Activated naive CD8-positive, alpha-beta T cell treated with anti-CD3 and anti-CD28 coated beads, Interleukin-2, amount 50 U/mL, for 24 hours (primary cell): Measurements from ENCODE around the gene KRT33B.
"Not testable (repeated sequence)": the region's sequence is repeated elsewhere in the genome, so short reads cannot be mapped to it uniquely, and the experiment has no call there.

ENCODE experiments used
- ATAC-seq: fragments of 150-1000 bp; cut with Tn5 transposase; one replicate; pipeline ENCODE4 v1.10.0; 2021
- DNase-seq: peaks from one replicate; pipeline ENCODE4 v3.0.0; 2021
- H3K27ac Mint-ChIP-seq: one replicate; pipeline ENCODE4 v1.8.0; 2021; ENCODE audit warnings: mild to moderate bottlenecking, mixed read lengths
- H3K27me3 Mint-ChIP-seq: one replicate; pipeline ENCODE4 v1.8.0; 2021; ENCODE audit warnings: mixed read lengths
- H3K36me3 Mint-ChIP-seq: one replicate; pipeline ENCODE4 v1.8.0; 2021; ENCODE audit warnings: low read depth, mixed read lengths
- H3K4me1 Mint-ChIP-seq: one replicate; pipeline ENCODE4 v1.8.0; 2021; ENCODE audit warnings: mixed read lengths
- H3K4me3 Mint-ChIP-seq: one replicate; pipeline ENCODE4 v1.8.0; 2021; ENCODE audit warnings: mild to moderate bottlenecking, moderate library complexity, mixed read lengths
- H3K9me3 Mint-ChIP-seq: one replicate; pipeline ENCODE4 v1.8.0; 2021; ENCODE audit warnings: mixed read lengths

Gene KRT33B

DNA sequence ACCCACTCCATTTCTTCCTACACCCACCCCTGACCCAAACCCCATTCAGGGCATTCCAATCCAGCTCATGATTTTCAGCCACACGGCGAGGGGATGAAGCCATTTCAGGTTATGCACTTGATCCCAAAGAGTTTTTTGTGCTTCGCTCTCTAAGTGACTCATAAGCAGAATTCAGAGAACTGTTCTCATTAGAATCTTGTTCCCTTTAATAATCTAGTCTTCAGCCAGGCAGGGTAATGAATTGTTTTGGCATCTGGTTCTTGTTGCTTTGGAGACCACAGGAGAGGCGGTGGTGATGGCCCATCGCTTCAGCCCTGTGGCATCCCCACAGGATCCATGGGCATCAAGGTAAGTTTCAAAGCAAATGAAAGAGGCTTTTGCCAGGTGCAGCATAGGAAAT, 32.5 kb upstream of the KRT33B start:
- Mint-ChIP-seq H3K27ac (peak overlapping the region; percentile 28), H3K4me3 (no peak overlapping the region), H3K4me1 (peaks cover 35% of the 10 kb centered on the region), H3K9me3 (no peaks in the 10 kb centered on the region), H3K27me3 (peaks cover 6% of the 10 kb centered on the region), H3K36me3 (no peaks in the 10 kb centered on the region)
- DNase-seq, result no peak
- no peak for ATAC-seq

DNA sequence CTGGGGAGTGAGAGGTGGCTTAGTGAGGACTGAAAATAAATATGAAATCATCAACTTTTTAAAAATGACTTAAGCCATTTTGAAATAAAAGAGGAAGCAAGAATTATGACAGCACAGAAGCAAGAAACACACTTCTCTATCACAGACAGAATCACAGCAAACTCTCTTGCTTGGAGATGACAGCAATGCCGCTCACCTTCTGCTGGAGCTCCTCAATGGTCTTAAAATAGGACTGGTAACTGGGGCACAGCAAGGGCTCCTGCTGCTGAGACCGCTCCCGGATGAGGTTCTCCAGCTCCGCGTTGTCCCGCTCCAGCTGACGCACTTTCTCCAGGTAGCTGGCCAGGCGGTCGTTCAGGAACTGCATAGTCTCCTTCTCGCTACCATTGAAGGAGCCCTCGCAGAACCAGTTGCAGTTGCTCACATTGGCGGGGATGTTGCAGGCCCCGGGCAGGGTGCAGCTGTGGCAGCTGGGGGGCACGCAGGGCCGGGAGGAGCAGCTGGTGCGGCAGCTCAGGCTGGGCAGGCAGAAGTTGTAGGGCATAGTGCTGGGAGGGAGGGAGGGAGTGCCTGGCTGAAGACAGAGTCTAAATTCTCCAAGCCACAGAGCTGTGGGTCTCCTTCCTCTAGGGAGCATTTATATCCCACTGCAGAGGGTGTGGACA, 27.5 kb upstream of the KRT33B start, which contains the start of gene KRT31:
KRT31 (minus strand) TSS at position 613 of the 665 bp plus-strand sequence; CDS start at position 544, 69 bp downstream.
- peaks cover 2% of the 10 kb centered on the region for H3K4me1 Mint-ChIP-seq
- H3K36me3 Mint-ChIP-seq, result no peaks in the 10 kb centered on the region
- ATAC-seq (no peak), DNase-seq (no peak)
- no peak within 1 kb of the TSS for H3K27ac Mint-ChIP-seq
- no peaks in the 10 kb centered on the region for H3K9me3 Mint-ChIP-seq
- no peak within 1 kb of the TSS for H3K4me3 Mint-ChIP-seq
- peaks cover 10% of the 10 kb centered on the region for H3K27me3 Mint-ChIP-seq

DNA sequence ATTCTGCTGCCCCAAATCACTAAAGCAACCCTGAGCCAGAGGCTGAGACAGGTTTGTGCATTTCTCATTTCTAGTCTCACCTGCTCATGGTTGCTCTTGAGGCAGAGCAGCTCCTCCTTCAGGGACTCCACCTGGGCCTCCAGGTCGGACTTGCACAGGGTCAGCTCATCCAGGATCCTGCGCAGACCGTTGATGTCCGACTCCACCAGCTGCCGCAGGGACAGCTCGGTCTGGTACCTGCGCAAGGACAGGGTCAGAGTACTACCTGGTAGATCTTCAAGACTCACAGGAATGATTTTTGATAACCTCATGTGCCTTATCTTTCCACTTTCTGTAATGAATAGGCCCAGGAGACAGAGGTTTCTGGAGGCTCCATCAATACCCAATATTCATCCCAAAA, 26.7 kb upstream of the KRT33B start:
- no peaks in the 10 kb centered on the region for H3K9me3 Mint-ChIP-seq
- no peak overlapping the region for H3K4me3 Mint-ChIP-seq
- DNase-seq (no peak), ATAC-seq (no peak)
- H3K36me3 Mint-ChIP-seq, result no peaks in the 10 kb centered on the region
- no peaks in the 10 kb centered on the region for H3K4me1 Mint-ChIP-seq
- peaks cover 7% of the 10 kb centered on the region for H3K27me3 Mint-ChIP-seq
- H3K27ac Mint-ChIP-seq, result no peak overlapping the region

DNA sequence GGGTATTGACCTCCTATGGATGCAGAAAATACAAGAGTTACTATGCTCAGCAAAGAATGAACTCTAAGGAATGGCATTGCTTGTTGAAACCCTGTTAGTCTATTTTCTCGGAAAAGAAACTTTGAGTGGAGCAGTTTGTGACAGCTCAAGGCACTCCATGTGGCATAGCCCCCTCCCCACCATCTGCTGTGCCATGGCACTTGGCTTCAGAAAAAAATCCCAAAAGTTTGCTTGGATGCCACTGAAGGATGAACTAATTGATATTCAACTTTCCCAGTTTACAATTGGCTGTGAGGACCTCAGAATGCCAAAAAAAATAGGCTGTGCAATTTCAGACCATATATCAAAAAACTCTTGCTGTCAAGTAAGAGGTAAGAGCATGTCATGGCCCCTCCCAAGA, 26.0 kb upstream of the KRT33B start:
- Mint-ChIP-seq H3K4me1 (no peaks in the 10 kb centered on the region), H3K36me3 (no peaks in the 10 kb centered on the region), H3K27ac (no peak overlapping the region), H3K4me3 (no peak overlapping the region), H3K9me3 (no peaks in the 10 kb centered on the region), H3K27me3 (peaks cover 7% of the 10 kb centered on the region)
- ATAC-seq (no peak), DNase-seq (no peak)

DNA sequence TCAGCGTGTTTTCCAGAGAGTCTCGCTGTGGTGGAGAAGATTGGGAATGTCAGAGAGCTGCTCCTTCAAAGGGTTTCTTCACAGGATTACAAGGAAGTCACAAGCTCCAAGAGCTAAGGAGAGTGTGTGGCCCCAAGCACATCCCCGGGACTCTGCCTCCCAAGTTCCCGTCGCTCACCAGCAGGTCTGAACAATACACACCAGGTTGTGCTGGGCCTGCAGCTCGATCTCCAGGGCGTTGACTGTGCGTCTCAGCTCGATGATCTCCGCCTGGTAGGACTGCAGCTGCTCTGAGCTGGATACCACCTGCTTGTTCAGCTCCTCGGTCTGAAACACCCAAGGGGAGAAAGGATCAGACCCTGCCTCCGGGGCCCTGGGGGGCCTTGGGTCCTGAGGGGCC, 25.4 kb upstream of the KRT33B start:
- H3K27ac Mint-ChIP-seq, H3K4me3 Mint-ChIP-seq, ATAC-seq, H3K9me3 Mint-ChIP-seq, DNase-seq, H3K36me3 Mint-ChIP-seq, H3K4me1 Mint-ChIP-seq, H3K27me3 Mint-ChIP-seq: not testable (repeated sequence)

DNA sequence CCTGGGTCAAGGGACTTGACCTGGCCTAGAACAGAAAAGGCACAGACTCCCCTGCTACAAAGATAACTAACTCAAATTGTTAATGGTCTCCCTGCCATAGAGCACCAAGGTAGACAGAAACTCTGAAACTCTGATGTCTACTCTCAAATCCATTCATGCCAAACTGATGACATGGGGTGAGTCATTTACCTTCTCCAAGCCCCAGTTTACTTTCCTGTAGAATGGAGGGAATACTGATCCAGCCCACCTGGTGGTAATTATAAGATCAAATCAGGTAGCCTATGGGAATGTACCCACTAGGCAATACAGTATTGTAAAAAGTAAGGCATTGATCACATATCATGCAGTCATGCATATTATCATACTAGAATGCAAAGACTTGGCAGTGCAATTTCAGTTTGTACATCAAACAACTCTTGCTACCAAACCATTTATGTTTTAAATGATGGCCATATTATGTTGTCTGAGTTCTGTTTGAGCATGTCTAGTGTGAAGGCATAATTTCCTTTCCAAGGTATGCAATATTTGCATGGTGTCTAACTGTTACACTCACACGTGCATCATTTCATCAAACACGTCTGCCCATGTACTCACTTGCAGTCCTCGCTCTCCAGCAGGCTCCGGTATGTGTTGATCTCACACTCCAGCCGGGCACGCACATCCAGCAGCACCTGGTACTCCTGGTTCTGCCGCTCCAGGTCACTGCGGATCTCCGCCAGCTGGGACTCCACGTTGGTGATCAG, 24.8 kb upstream of the KRT33B start:
- H3K36me3 Mint-ChIP-seq, result no peaks in the 10 kb centered on the region
- no peak for DNase-seq
- no peaks in the 10 kb centered on the region for H3K9me3 Mint-ChIP-seq
- peaks cover 7% of the 10 kb centered on the region for H3K27me3 Mint-ChIP-seq
- no peak for ATAC-seq
- H3K27ac Mint-ChIP-seq, result no peak overlapping the region
- H3K4me3 Mint-ChIP-seq, result no peak overlapping the region
- H3K4me1 Mint-ChIP-seq, result no peaks in the 10 kb centered on the region

DNA sequence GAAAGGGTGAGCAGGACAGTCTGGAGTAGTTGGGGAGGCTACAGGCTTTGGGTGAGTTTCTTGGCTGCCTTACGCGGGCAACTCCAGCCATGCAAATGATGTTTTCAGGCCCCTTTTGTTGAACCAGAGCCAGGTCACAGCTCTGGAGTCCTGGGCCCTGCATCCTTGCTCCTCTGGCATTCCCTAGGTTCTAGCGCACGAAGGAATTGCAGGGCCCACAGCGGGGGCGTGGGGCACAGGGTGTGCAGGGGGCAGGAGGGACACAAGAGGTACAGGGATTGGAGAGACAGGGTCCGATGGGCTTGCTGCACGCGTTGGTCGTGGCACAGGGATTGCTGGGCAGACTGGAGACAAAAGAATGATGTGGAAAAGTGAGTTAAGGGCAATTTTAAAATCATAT, 24.2 kb upstream of the KRT33B start:
- no peak for ATAC-seq
- H3K4me3 Mint-ChIP-seq, result no peak overlapping the region
- no peaks in the 10 kb centered on the region for H3K4me1 Mint-ChIP-seq
- no peaks in the 10 kb centered on the region for H3K9me3 Mint-ChIP-seq
- no peak for DNase-seq
- H3K36me3 Mint-ChIP-seq, result no peaks in the 10 kb centered on the region
- no peak overlapping the region for H3K27ac Mint-ChIP-seq
- H3K27me3 Mint-ChIP-seq, result peaks cover 10% of the 10 kb centered on the region

DNA sequence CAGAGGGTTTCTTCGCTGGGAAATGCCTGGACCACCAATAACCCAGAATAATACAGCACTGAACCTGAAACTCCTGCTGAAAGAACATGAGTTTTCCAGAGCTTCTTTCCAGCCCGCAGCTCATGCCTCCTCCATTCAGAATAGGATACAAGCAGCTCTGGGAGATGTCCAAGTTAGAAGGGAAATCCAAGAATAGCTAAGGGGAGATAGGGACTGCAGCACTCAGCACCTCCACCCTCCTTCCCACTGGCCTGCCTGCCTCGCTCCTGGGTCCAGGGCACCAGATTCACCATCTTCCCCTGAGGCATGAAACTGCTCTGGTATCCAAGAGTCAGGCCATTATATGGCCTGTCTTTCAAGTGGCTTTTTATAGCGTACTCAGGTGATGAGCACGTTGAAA, 23.7 kb upstream of the KRT33B start:
- H3K9me3 Mint-ChIP-seq, result no peaks in the 10 kb centered on the region
- H3K27ac Mint-ChIP-seq, result no peak overlapping the region
- ATAC-seq (no peak), DNase-seq (no peak)
- no peak overlapping the region for H3K4me3 Mint-ChIP-seq
- peaks cover 10% of the 10 kb centered on the region for H3K27me3 Mint-ChIP-seq
- H3K36me3 Mint-ChIP-seq, result no peaks in the 10 kb centered on the region
- no peaks in the 10 kb centered on the region for H3K4me1 Mint-ChIP-seq

DNA sequence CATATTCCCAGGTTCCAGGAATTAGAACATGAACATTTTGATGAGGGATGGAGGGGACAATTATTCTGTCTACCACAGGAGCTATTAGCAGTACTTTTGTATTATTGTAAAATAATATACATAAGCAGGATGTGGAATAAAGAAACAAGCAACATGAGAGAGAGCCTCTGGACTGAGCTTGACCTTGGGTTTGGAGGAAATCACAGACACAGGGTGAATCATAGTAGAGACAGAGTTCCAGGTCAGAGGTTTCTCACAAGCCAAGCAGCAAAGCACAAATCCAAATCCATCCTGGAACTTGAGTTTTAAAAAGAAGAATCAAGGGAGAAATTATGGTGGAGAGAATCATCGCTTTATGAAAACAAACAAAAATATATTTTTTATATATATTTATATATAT, 22.7 kb upstream of the KRT33B start:
- Mint-ChIP-seq H3K4me3 (no peak overlapping the region), H3K4me1 (no peaks in the 10 kb centered on the region), H3K27ac (no peak overlapping the region), H3K27me3 (peaks cover 8% of the 10 kb centered on the region), H3K9me3 (no peaks in the 10 kb centered on the region), H3K36me3 (peaks cover 1% of the 10 kb centered on the region)
- no peak for ATAC-seq
- no peak for DNase-seq

DNA sequence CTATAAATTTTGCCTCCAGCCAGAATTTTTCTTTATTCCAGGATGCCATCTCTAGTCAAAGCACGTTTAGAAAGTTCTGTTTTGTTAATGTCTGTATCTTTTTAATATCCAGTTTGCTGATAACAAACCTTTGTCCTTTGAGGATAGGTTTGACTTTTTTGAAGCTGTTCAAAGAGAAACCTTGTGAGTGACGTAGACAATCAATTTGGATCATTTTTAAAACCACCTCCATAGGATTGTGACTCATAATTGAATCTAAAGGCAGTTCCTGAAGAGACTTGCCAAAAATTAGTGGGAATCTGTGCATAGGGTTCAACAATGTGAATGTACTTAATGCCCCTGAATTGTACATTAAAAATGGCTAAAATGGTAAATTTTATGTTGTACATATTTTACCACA, 21.9 kb upstream of the KRT33B start:
- H3K4me1 Mint-ChIP-seq, result no peaks in the 10 kb centered on the region
- DNase-seq, result no peak
- peaks cover 3% of the 10 kb centered on the region for H3K9me3 Mint-ChIP-seq
- H3K27me3 Mint-ChIP-seq, result peaks cover 8% of the 10 kb centered on the region
- no peak for ATAC-seq
- H3K4me3 Mint-ChIP-seq, result no peak overlapping the region
- H3K27ac Mint-ChIP-seq, result no peak overlapping the region
- H3K36me3 Mint-ChIP-seq, result peaks cover 2% of the 10 kb centered on the region

DNA sequence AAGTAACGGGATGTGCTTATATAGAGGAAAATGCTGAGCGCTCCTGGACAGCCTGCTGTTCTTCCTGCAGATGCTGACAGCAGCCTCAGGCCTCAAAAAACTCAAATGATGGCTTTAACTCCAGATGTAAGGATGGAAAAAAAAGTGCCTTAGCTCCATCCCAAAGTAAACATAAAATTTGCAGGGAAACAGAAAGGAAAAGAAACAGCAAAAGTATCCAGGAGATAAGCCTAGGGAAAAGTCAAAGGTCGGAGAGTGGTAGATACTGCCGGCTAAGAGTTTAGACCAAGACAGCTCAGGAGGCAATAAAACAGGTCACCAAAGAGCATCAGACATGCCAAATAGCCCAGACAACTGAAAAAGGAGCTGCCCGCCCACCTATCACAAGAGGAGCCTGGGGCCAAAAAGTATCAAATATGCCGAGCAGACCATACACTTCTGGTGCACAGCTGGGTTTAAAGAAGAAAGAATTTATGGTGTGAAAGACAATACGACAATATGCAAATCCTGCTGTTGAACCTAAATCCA, 20.9 kb upstream of the KRT33B start:
- no peak for DNase-seq
- peaks cover 8% of the 10 kb centered on the region for H3K9me3 Mint-ChIP-seq
- no peaks in the 10 kb centered on the region for H3K4me1 Mint-ChIP-seq
- ATAC-seq, result no peak
- no peak overlapping the region for H3K27ac Mint-ChIP-seq
- H3K4me3 Mint-ChIP-seq, result no peak overlapping the region
- H3K36me3 Mint-ChIP-seq, result peaks cover 2% of the 10 kb centered on the region
- peaks cover 8% of the 10 kb centered on the region for H3K27me3 Mint-ChIP-seq

DNA sequence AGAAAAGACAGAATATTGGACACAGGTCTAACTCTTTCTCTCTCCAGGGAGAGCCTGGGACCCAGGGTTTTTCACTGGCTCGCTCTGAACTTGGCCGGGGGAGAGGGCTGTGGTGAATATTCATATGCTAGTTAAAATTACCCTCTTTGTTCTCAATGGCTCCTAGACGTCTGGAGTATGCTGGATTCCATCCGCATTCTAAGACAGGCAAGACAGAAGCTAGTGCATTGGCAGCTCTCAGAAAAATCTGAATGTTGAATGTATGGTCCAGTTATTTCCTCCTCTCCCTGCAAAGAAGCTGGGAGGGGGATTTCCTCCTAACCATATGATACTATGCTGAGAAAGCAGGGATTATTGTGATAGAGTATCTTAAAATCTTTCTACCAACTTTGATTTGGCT, 18.1 kb upstream of the KRT33B start:
- Mint-ChIP-seq H3K36me3 (peaks cover 2% of the 10 kb centered on the region), H3K4me1 (no peaks in the 10 kb centered on the region), H3K27ac (no peak overlapping the region), H3K27me3 (peaks cover 4% of the 10 kb centered on the region), H3K9me3 (peaks cover 8% of the 10 kb centered on the region), H3K4me3 (no peak overlapping the region)
- ATAC-seq (no peak), DNase-seq (no peak)

DNA sequence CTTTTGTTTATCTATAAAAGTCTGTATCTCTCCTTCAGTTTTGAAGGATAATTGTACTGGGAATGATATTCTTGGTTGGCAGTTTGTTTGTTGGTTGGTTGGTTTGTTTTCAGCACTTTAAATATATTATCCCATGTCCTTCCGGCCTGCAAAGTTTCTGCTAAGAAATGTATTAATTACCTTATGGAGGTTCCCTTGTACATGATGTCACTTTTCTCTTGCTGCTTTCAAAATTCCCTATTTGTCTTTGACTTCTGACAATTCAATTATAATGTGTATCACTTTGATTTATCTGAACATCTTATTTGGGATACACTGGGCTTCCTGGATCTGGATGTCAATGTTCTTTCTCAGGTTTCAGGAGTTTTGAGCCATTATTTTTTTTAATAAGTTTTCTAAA, 16.6 kb upstream of the KRT33B start:
- ATAC-seq (no peak), DNase-seq (no peak)
- peaks cover 3% of the 10 kb centered on the region for H3K27me3 Mint-ChIP-seq
- H3K4me1 Mint-ChIP-seq, result no peaks in the 10 kb centered on the region
- no peak overlapping the region for H3K4me3 Mint-ChIP-seq
- no peak overlapping the region for H3K27ac Mint-ChIP-seq
- H3K36me3 Mint-ChIP-seq, result peaks cover 2% of the 10 kb centered on the region
- H3K9me3 Mint-ChIP-seq, result peaks cover 8% of the 10 kb centered on the region

DNA sequence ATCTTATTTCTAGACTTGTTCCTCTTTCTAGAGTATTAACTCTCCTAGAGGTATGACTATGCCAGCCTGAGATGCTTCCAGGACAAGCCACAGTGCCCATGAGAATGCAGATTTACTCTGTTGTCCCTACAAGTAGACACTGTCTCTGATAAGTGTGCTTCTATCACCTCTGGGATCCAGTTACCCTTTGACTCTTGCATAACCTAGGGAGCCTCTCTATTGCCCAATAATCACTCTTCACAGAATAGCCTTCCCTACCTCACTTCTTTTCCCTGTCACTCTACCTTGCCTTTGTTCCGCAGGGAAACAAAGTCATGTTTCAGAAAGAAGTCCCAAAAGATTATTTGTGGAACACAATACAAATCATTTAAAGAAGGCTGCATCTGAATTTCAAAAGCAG, 14.1 kb upstream of the KRT33B start:
- no peak for ATAC-seq
- Mint-ChIP-seq H3K27ac (no peak overlapping the region), H3K27me3 (no peaks in the 10 kb centered on the region), H3K4me1 (no peaks in the 10 kb centered on the region), H3K9me3 (peaks cover 8% of the 10 kb centered on the region), H3K4me3 (no peak overlapping the region), H3K36me3 (peaks cover 2% of the 10 kb centered on the region)
- no peak for DNase-seq

DNA sequence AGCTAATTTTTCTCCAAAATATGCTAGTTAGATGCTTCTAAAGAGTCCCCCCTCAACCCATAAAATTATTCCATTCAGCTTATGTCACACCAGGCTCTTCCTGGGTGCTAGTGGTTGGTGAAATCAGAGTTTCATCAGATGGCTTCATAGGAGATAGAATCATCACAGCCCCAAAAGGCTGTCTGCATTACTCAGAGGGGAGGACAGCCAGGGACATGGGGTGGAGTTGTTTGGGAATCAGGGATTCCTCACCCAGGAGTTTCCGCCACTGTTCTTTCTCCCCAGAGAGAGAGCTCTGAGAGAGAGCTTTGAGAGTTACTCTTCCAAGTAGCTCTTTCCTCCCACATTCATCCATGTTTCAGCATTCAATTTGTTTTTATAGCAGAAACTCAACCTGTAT, 12.8 kb upstream of the KRT33B start:
- H3K27ac Mint-ChIP-seq, result no peak overlapping the region
- H3K9me3 Mint-ChIP-seq, result peaks cover 8% of the 10 kb centered on the region
- ATAC-seq (no peak), DNase-seq (no peak)
- peaks cover 2% of the 10 kb centered on the region for H3K36me3 Mint-ChIP-seq
- peaks cover 9% of the 10 kb centered on the region for H3K4me1 Mint-ChIP-seq
- H3K4me3 Mint-ChIP-seq, result no peak overlapping the region
- H3K27me3 Mint-ChIP-seq, result no peaks in the 10 kb centered on the region
